Cardiac muscle cell (in vitro differentiated cells and primary cell): ENCODE data around the gene LMBR1. TPM values are rescaled to one million over a fixed set of nuclear protein-coding genes. Genes with fewer than 3 reads are reported as not detected.
A peak's percentile ranks its signal among the peaks of the same experiment; 100 is the strongest.
"Not testable (repeated sequence)": the region's sequence is repeated elsewhere in the genome, so short reads cannot be mapped to it uniquely, and the experiment has no call there.

Experiments used
- DNase-seq, 2 donors: peaks; one replicate each; pipeline versions ENCODE4 v3.0.0 to v3.0.0-alpha.2; 2010 to 2017; ENCODE audit warnings: low read depth in 1 of 2, low spot score in 1 of 2
- H3K27ac ChIP-seq: fragments of 200-600 bp; sonication (generic); 2 replicates; pipeline ENCODE4 v1.5.1; 2016
- H3K27me3 ChIP-seq: fragments of 200-600 bp; sonication (generic); 2 replicates; pipeline ENCODE4 v1.6.0; 2016; ENCODE audit warnings: control low read depth
- H3K36me3 ChIP-seq: fragments of 200-600 bp; sonication (generic); 2 replicates; pipeline ENCODE4 v1.5.1; 2016; ENCODE audit warnings: control low read depth
- H3K4me1 ChIP-seq: fragments of 200-600 bp; sonication (generic); 2 replicates; pipeline ENCODE4 v1.8.1; 2017; ENCODE audit warnings: low read depth, mild to moderate bottlenecking, mixed run types
- H3K4me3 ChIP-seq: fragments of 200-600 bp; sonication (generic); 2 replicates; pipeline ENCODE4 v1.5.1; 2016; ENCODE audit warnings: mild to moderate bottlenecking
- H3K9me3 ChIP-seq: fragments of 200-600 bp; sonication (generic); 2 replicates; pipeline ENCODE4 v1.5.1; 2017; ENCODE audit warnings: low read depth, mild to moderate bottlenecking, control low read depth
- polyA plus RNA-seq: library from polyadenylated mRNA; unstranded; fragments of >200 nt; fragmentation: Nextera tagmentation; extraction: Ambion mirVana; gene quantifications from 2 replicates; pipeline ENCODE4 v1.2.1, GENCODE V29; 2016
- total RNA-seq: library from RNA; depleted of rRNA; stranded (reverse); fragments of >200 nt; gene quantifications from 2 replicates; pipeline ENCODE4 v1.2.3, GENCODE V29; 2016
- TF ChIP-seq, protein P1 (sequence below): IDR thresholded peaks from 2 replicates; pipeline ENCODE4 v1.5.1; 2012; ENCODE audit warnings: low read depth, mild to moderate bottlenecking, low read length

Gene LMBR1
- total and polyA plus RNA-seq, 2 experiments from 2014 or later: 49.9 to 78.0 TPM

DNA sequence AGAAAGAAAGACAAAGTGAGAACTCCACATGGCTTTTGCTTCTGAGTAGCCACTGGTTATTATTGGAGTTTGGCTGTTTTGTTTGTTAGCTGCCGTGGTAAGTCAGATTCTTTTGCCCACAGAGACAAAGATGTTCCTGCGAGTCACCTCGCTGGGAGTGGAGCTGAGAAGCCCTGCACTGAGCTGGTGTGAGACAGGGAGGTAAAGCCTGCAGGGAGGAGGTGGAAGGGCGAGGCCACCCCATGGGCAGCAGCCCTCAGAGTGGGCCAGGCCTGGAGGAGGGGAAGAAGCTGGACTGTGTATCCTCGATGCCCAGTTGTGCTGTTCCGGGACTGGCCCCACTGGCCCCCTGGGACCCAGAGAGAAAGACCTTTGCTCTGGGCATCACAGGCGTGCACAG is 42.3 kb upstream of the LMBR1 start:
- TF ChIP-seq, protein P1, sequence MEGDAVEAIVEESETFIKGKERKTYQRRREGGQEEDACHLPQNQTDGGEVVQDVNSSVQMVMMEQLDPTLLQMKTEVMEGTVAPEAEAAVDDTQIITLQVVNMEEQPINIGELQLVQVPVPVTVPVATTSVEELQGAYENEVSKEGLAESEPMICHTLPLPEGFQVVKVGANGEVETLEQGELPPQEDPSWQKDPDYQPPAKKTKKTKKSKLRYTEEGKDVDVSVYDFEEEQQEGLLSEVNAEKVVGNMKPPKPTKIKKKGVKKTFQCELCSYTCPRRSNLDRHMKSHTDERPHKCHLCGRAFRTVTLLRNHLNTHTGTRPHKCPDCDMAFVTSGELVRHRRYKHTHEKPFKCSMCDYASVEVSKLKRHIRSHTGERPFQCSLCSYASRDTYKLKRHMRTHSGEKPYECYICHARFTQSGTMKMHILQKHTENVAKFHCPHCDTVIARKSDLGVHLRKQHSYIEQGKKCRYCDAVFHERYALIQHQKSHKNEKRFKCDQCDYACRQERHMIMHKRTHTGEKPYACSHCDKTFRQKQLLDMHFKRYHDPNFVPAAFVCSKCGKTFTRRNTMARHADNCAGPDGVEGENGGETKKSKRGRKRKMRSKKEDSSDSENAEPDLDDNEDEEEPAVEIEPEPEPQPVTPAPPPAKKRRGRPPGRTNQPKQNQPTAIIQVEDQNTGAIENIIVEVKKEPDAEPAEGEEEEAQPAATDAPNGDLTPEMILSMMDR: no peak
- no peak overlapping the region for H3K27ac ChIP-seq
- no peaks in the 10 kb centered on the region for H3K4me1 ChIP-seq
- DNase-seq: no peak
- H3K9me3 ChIP-seq: no peaks in the 10 kb centered on the region
- H3K4me3 ChIP-seq: no peak overlapping the region
- peaks cover under 1% of the 10 kb centered on the region for H3K27me3 ChIP-seq
- no peaks in the 10 kb centered on the region for H3K36me3 ChIP-seq

DNA sequence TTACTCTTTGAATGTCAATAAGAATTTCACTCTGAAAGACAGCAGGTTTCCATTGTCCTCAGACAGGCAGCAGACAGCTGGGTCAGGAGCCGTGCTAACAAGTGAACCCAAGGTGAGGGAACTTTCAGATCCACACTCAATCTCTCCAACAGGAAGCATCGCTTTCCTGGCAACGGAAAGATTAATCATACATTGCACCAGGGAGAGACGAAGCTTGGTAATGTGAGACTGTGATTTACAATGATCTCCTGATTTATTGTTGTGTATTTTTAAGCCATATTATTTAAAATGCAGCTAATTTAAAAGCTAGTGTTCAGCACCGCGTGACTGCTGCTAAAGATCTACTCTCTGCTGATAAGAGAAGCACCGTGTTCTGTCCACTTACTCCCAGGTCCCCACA is 39.0 kb upstream of the LMBR1 start:
- peaks cover 4% of the 10 kb centered on the region for H3K27me3 ChIP-seq
- H3K36me3 ChIP-seq: no peaks in the 10 kb centered on the region
- TF ChIP-seq, protein P1: no peak
- peaks cover 2% of the 10 kb centered on the region for H3K4me1 ChIP-seq
- no peak overlapping the region for H3K27ac ChIP-seq
- no peak overlapping the region for H3K4me3 ChIP-seq
- peak in 1 of 2 donors; percentile 38 for DNase-seq
- no peaks in the 10 kb centered on the region for H3K9me3 ChIP-seq

DNA sequence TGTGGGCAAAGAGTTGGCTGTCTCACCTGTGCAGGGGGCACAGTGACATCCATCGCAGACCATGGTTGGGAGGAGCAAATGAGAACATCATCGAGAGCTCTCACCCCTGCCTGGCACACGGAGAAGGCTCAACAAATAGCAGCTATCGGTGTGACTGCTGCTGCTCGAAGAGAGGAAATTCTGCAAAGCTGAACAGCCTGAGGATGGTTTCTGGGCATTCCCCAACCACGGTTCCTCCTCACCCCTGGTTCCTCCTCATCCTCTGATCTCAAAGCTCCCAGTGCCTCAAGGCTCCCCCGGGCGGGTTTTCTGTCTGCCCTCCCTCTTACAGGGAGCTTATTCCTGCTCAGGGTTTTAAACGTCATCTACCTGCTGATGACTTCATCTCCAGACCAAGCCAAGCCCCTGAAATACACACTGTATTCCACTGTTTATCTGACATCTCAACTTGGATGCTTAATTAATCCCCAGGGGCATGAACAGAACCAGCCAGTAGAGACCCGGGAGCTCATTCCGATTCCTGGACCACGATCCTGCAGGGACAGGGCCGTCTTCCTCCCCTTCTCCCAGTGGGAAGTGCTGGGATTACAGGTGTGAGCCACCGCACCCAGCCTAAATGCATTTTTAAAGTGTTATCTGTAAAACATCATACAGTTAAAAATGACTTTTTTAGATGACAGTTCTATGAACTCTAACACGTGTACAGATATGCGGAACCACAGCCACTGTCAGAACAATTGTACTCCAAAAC is 37.0 kb upstream of the LMBR1 start:
- no peaks in the 10 kb centered on the region for H3K9me3 ChIP-seq
- no peak for DNase-seq
- peaks cover 4% of the 10 kb centered on the region for H3K27me3 ChIP-seq
- H3K4me3 ChIP-seq: no peak overlapping the region
- no peak overlapping the region for H3K27ac ChIP-seq
- peaks cover 2% of the 10 kb centered on the region for H3K4me1 ChIP-seq
- no peaks in the 10 kb centered on the region for H3K36me3 ChIP-seq
- TF ChIP-seq, protein P1: no peak

DNA sequence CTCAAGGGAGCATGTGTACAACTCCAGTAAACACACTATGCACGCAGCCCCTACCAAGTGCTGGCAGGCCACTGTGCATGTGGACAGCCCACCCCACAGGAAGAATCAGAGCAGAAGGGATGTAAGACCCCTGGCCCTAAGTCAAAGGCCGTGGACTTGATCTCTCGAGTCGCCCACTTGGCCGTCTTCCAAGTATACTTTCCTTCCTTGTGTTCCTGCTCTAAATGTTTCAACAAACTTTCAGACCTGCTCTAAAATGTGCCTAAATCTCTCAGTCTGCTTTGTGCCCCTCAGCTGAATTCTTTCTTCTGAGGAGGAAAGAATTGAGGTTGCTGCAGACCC is 35.4 kb upstream of the LMBR1 start:
- no peak overlapping the region for H3K27ac ChIP-seq
- no peak for DNase-seq
- no peak overlapping the region for H3K4me3 ChIP-seq
- peaks cover 4% of the 10 kb centered on the region for H3K27me3 ChIP-seq
- no peaks in the 10 kb centered on the region for H3K9me3 ChIP-seq
- TF ChIP-seq, protein P1: no peak
- peaks cover 2% of the 10 kb centered on the region for H3K4me1 ChIP-seq
- H3K36me3 ChIP-seq: no peaks in the 10 kb centered on the region

DNA sequence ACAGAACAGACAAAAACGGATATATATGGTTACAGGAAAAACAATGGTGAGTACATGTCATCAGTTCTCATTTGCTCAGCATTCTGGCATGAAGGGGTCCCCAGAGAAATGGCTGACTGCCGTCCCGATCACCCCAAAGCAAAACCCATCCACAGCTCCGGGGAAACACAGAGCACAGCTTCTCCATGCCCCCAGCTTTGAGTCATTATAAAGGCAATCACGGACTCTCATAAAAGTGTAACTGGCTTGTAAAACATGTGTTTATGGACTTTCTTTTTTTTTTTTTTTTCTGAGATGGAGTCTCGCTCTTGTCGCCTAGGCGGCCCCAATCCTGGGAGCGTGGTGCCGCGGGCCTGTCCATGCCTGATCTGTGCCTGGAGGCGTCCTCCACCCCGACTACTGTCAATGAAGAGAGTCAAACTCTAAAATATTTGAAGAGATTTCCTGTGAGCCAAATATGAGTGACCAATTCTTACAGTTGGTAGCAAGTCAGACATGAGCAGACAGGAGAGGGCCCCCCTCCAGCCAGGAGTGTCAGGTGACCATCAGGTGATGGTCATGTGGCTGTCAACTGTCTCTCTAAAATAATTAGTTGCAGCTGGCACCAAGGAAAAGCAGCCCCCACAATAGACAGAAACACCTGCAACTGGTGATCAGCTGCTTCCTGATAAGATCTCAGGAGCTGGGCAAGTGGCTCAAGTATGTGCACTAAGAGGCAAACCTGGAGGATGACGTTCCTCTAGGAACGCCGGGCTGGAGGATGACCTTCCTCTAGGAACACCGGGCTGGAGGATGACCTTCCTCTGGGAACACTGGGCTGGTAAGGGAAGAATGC is 34.8 kb upstream of the LMBR1 start:
- no peak for DNase-seq
- Histone ChIP-seq H3K36me3 (no peaks in the 10 kb centered on the region), H3K4me3 (no peak overlapping the region), H3K9me3 (no peaks in the 10 kb centered on the region), H3K27ac (no peak overlapping the region), H3K4me1 (peaks cover 2% of the 10 kb centered on the region), H3K27me3 (peaks cover 4% of the 10 kb centered on the region)
- TF ChIP-seq, protein P1: no peak

DNA sequence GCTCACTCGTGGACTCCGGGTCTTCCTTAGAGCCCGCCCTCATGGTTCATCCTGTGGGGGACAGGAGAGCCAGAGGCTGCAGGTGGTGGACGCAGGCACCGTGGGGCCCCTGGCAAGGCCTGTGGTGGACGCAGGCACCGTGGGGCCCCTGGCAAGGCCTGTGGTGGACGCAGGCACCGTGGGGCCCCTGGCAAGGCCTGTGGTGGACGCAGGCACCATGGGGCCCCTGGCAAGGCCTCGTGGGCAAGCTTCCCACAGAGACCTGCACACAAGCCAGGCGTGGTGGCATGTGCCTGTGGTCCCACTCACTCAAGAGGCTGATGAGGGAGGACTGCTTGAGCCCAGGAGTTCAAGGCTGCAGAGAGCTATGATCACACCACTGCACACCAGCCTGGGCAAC is 32.8 kb upstream of the LMBR1 start:
- not testable (repeated sequence) for H3K4me1 ChIP-seq, H3K9me3 ChIP-seq, H3K27me3 ChIP-seq, DNase-seq, H3K4me3 ChIP-seq, H3K27ac ChIP-seq, H3K36me3 ChIP-seq

DNA sequence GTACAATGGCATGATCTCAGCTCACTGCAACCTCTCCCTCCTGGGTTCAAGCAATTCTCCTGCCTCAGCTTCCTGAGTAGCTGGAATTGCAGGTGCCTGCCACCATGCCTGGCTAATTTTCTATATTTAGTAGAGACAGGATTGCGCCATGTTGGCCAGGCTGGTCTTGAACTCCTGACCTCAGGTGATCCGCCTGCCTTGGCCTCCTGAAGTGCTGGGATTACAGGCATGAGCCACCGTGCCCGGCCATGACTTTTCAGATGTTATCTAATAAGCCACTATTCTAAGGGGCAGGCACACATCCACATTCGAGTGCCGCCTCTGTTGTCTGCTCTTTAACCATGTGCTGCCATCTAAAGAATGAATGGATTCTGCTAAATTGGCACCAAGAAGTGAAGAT is 29.3 kb upstream of the LMBR1 start:
- H3K36me3 ChIP-seq, H3K4me3 ChIP-seq, H3K4me1 ChIP-seq, H3K27me3 ChIP-seq, H3K9me3 ChIP-seq, DNase-seq, H3K27ac ChIP-seq: not testable (repeated sequence)

DNA sequence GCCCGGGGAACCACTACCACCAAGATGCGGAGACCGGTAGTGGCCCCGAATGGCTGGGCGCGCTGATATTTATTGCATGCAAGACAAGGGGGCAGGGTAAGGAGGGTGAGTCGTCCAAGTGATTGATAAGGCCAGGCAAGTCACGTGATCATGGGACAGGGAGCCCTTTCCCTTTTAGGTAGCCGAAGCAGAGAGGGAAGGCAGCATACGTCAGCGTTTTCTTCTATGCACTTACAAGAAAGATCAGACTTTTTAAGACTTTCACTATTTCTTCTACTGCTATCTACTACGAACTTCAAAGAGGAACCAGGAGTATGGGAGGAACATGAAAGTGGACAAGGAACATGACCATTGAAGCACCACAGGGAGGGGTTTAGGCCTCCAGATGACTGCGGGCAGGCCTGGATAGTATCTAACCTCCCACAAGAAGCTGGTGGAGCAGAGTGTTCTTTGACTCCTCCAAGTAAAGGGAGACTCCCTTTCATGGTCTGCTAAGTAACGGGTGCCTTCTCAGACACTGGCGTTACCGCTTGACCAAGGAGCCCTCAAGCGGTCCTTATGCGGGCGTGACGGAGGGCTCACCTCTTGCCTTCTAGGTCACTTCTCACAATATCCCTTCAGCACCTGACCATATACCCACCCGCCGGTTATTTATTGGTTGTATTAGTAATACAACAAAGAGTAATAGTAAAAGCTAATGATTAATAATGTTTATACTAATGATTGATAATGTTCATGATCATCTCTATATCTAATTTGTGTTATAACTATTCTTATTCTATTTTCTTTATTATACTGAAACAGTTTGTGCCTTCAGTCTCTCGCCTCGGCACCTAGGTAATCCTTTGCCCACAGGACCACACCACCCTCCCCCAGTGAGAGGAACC is 27.7 kb upstream of the LMBR1 start:
- not testable (repeated sequence) for H3K4me1 ChIP-seq, H3K27ac ChIP-seq, H3K9me3 ChIP-seq, DNase-seq, H3K27me3 ChIP-seq, H3K36me3 ChIP-seq, H3K4me3 ChIP-seq
